Right atrium auricular region (tissue), 2 donors: Measurements from ENCODE around the gene TBC1D8. TPM values are rescaled to one million over a fixed set of nuclear protein-coding genes. Genes with fewer than 3 reads are reported as not detected.

Experiments used
- DNase-seq: peaks from one replicate; pipeline ENCODE4 v3.0.0-alpha.2; 2019; ENCODE audit warnings: low spot score
- H3K27ac ChIP-seq, 2 donors: fragments of 200-600 bp; sonication (generic); 1 replicate in 1 of 2; 2 replicates in 1 of 2; pipeline ENCODE4 v1.5.1; 2016 to 2019
- H3K27me3 ChIP-seq, 2 donors: fragments of 200-600 bp; sonication (generic); one replicate each; pipeline versions ENCODE4 v1.5.1 to v1.6.0; 2017 to 2019
- H3K36me3 ChIP-seq: fragments of 200-600 bp; sonication (generic); one replicate; pipeline ENCODE4 v1.5.1; 2016
- H3K4me1 ChIP-seq, 2 donors: fragments of 200-600 bp; sonication (generic); one replicate each; pipeline versions ENCODE4 v1.5.1 to v1.6.0; 2017 to 2019
- H3K4me3 ChIP-seq, 2 donors: fragments of 200-600 bp; sonication (generic); 1 replicate in 1 of 2; 2 replicates in 1 of 2; pipeline ENCODE4 v1.5.1; 2017 to 2019; ENCODE audit warnings: mild to moderate bottlenecking in 1 of 2, moderate library complexity in 1 of 2
- H3K9me3 ChIP-seq, 2 donors: fragments of 200-600 bp; sonication (generic); one replicate each; pipeline ENCODE4 v1.5.1; 2019
- total RNA-seq, 2 donors: library from RNA; depleted of rRNA; stranded (reverse); fragments of >200 nt; gene quantifications; one replicate each; pipeline ENCODE4 v1.1.0, GENCODE V29; 2016
- TF ChIP-seq, protein P1 (sequence below), 2 donors: fragments of 200-600 bp; sonication (generic); IDR thresholded peaks; one replicate each; pipeline ENCODE4 v1.5.1; 2019; ENCODE audit warnings: antibody characterized with exemption in 2 of 2

TBC1D8 gene
- total RNA-seq, 2 donors from 2014 or later = 42.3 to 50.3 TPM

DNA sequence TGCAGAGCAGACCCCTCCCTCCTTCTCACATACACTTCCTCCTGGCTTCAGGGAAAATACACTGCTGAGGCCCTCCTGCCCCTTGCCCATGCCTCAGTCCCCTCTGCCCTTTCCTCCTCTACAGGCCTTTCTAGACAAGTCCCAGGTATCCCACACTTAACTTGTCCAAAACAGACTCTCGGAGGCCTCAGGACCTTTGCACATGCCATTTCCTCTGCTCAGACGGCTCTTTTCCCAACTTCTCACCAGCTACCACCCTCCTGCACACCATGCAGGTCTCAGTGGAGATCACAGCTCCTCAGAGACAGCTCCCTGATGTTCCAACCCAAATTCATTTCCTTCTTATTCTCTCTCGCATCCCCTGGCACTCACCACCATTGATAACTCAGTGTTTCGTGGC lies 11.7 kb downstream of the TBC1D8 start:
- no peaks in the 10 kb centered on the region for H3K9me3 ChIP-seq
- TF ChIP-seq, protein P1, sequence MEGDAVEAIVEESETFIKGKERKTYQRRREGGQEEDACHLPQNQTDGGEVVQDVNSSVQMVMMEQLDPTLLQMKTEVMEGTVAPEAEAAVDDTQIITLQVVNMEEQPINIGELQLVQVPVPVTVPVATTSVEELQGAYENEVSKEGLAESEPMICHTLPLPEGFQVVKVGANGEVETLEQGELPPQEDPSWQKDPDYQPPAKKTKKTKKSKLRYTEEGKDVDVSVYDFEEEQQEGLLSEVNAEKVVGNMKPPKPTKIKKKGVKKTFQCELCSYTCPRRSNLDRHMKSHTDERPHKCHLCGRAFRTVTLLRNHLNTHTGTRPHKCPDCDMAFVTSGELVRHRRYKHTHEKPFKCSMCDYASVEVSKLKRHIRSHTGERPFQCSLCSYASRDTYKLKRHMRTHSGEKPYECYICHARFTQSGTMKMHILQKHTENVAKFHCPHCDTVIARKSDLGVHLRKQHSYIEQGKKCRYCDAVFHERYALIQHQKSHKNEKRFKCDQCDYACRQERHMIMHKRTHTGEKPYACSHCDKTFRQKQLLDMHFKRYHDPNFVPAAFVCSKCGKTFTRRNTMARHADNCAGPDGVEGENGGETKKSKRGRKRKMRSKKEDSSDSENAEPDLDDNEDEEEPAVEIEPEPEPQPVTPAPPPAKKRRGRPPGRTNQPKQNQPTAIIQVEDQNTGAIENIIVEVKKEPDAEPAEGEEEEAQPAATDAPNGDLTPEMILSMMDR (IDR thresholded peaks at IDR 0.05) = no peak
- peaks cover 0 to 29% of the 10 kb centered on the region in 2 donors for H3K4me1 ChIP-seq
- peak overlapping the region in 1 of 2 donors; percentile 52 for H3K27ac ChIP-seq
- no peak overlapping the region for H3K4me3 ChIP-seq
- no peaks in the 10 kb centered on the region for H3K27me3 ChIP-seq
- no peak for DNase-seq
- no peaks in the 10 kb centered on the region for H3K36me3 ChIP-seq

DNA sequence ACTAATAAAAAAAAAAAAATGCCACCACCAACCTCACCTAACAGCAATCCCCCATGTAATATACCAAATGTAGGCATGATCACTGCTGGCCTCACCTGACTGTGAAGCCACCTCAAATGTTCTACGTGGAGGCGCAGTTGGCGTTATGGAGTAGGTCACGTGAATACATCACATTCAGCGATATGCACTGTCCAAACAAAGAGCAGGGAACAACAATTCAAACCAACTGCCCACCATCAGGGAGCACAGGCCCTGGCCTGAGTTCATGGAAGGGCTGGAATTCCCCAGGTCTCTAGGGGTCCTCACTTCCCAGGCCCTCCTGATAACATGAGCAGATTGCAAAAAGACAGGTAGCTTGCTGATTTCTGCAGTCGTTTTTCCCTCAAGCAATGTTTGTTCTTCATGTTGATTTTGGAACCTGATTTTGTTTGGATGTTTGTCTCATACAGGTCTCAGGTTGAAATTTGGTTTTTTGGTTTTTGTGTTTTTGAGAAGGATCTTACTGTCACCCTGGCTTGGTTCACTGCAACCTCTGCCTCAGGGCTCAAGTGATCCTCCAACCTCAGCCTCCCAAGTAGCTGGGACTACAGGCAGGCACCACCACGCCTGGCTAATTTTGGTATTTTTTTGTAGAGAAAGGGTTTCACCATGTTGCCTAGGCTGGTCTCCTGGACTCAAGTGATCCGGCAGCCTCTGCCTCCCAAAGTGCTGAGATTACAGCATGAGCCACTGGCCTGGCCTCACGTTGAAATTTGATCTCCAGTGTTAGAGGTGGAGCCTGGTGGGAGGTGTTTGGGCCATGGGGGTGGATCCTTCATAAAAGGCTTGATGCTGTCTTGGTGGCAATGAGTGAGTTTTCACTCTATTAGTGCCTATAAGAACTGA lies 15.5 kb downstream of the TBC1D8 start:
- Histone ChIP-seq H3K27ac (peak overlapping the region in 1 of 2 donors; percentile 63), H3K4me3 (no peak overlapping the region), H3K4me1 (peaks cover 0 to 24% of the 10 kb centered on the region in 2 donors), H3K36me3 (no peaks in the 10 kb centered on the region), H3K9me3 (no peaks in the 10 kb centered on the region), H3K27me3 (no peaks in the 10 kb centered on the region)
- no peak for DNase-seq
- TF ChIP-seq, protein P1 (IDR thresholded peaks at IDR 0.05) = no peak

DNA sequence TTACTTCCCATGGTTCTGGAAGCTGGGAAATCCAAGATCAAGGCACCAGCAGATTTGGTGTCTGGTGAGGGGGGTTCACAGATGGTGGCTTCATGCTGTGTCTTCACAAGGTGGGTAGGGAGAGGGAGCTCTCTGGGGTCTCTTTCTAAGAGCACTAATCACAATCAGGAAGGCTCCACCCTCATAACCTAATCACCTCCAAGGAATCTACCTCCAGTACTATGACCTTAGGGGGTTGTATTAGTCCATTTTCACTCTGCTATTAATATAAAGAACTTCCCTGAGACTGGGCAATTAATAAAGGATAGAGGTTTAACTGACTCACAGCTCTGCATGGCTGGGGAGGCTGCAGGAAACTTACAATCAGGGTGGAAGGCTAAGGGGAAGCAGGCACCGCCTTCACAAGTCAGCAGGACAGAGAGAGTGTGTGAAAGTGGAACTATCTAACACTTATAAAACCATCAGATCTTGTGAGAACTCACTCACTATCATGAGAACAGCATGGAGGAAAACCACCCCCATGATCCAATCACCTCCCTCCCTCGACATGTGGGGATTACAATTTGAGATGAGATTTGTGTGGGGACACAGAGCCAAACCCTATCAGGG lies 17.6 kb downstream of the TBC1D8 start:
- TF ChIP-seq, protein P1 (IDR thresholded peaks at IDR 0.05) = no peak
- no peaks in the 10 kb centered on the region for H3K36me3 ChIP-seq
- H3K4me1 ChIP-seq = peaks cover 0 to 17% of the 10 kb centered on the region in 2 donors
- H3K9me3 ChIP-seq = no peaks in the 10 kb centered on the region
- no peaks in the 10 kb centered on the region for H3K27me3 ChIP-seq
- peak overlapping the region; percentile 37 to 63 for H3K27ac ChIP-seq
- H3K4me3 ChIP-seq = no peak overlapping the region
- DNase-seq = no peak

DNA sequence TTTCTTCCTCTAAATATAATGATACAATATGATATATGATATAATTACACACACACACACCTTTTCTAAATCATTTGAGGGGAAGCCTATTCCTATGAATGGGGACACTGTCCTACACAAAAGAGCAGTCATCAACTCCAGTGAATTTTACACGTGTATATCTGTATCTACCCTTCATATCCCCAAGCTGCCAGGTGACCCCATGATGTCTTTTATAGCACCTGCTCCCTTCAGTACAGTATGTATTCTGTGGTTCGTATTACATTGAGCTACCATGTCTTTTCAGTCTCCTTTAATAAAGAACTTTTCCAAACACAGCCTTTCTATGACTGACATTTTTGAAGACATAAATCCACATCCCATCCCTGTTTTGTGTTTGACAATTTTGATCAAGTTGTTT lies 19.0 kb downstream of the TBC1D8 start:
- TF ChIP-seq, protein P1 (IDR thresholded peaks at IDR 0.05) = no peak
- no peak for DNase-seq
- peaks cover 0 to 27% of the 10 kb centered on the region in 2 donors for H3K4me1 ChIP-seq

DNA sequence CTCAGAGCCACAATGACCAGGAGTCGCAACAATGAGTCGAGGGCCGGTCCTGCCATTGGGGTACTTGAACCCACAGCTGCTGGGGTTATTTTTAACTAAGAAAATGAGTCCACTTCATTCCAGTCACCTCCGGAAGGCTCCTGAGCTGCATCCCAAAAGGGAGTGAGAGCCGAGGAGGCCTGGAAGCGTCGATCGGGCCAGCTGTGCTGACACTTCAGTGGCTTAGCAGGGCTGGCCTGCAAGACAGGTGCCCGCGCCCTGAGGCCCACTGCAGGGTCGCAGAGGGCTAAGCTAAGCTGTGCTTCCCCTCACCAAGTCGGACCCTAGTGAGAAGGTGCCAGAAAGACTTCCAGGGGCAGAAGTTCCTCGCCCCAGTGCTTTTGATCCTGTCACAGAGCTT lies 21.1 kb downstream of the TBC1D8 start:
- Histone ChIP-seq H3K36me3 (no peaks in the 10 kb centered on the region), H3K27me3 (no peaks in the 10 kb centered on the region), H3K9me3 (no peaks in the 10 kb centered on the region), H3K4me3 (no peak overlapping the region), H3K4me1 (peaks cover 0 to 40% of the 10 kb centered on the region in 2 donors), H3K27ac (peak overlapping the region; percentile 9 to 58)
- no peak for DNase-seq
- TF ChIP-seq, protein P1 (IDR thresholded peaks at IDR 0.05) = no peak

More for the DNA sequence above, 19.0 kb downstream of the TBC1D8 start:
- Histone ChIP-seq H3K36me3 (no peaks in the 10 kb centered on the region), H3K9me3 (no peaks in the 10 kb centered on the region), H3K4me3 (no peak overlapping the region), H3K27me3 (no peaks in the 10 kb centered on the region), H3K27ac (no peak overlapping the region)
